Choroid plexus epithelial cell (primary cell): ENCODE measurements around the gene NUP133.

ENCODE experiments used
- DNase-seq: peaks from one replicate; pipeline ENCODE4 v3.0.0-alpha.2; 2010; ENCODE audit warnings: low read depth
- H3K4me3 ChIP-seq: 2 replicates; pipeline ENCODE4 v1.5.1; 2011; ENCODE audit warnings: low read depth, mild to moderate bottlenecking, control low read depth, low read length, moderate library complexity
- CTCF ChIP-seq: conservative IDR thresholded peaks from 2 replicates; pipeline ENCODE4 v1.5.1; 2011; ENCODE audit warnings: low read depth, mild to moderate bottlenecking, control low read depth, inconsistent platforms, low read length, moderate library complexity

NUP133 gene

GRCh38 chr1:229432116-229432461, 76.1 kb downstream of the NUP133 start:
- H3K4me3 ChIP-seq, result no peak overlapping the region
- DNase-seq, result no peak
- TF ChIP-seq CTCF, result no peak

- no peak for TF ChIP-seq CTCF
- no peak overlapping the region for H3K4me3 ChIP-seq
These were observed 76.6 kb downstream of the NUP133 start for GRCh38 chr1:229431284-229432115.

GRCh38 chr1:229430761-229431283, 77.3 kb downstream of the NUP133 start:
- no peak overlapping the region for H3K4me3 ChIP-seq
- TF ChIP-seq CTCF, result peak; percentile 10
- DNase-seq, result peak; percentile 54

More at GRCh38 chr1:229431284-229432115, 76.6 kb downstream of the NUP133 start:
- no peak for DNase-seq

- H3K4me3 ChIP-seq, result no peak overlapping the region
- DNase-seq, result no peak
- TF ChIP-seq CTCF, result no peak
These were observed 79.9 kb downstream of the NUP133 start for GRCh38 chr1:229428256-229428655.

GRCh38 chr1:229427572-229427971, 80.6 kb downstream of the NUP133 start:
- TF ChIP-seq CTCF, result no peak
- no peak overlapping the region for H3K4me3 ChIP-seq
- no peak for DNase-seq

GRCh38 chr1:229425564-229426159, 82.5 kb downstream of the NUP133 start:
- DNase-seq, result no peak
- H3K4me3 ChIP-seq, result no peak overlapping the region
- TF ChIP-seq CTCF, result no peak
